ENCODE data around the gene TPST2. TPM values are rescaled to one million over a fixed set of nuclear protein-coding genes. Genes with fewer than 3 reads are reported as not detected.
"Not testable (repeated sequence)": the region's sequence is repeated elsewhere in the genome, so short reads cannot be mapped to it uniquely, and the experiment has no call there.

Gene TPST2
- total RNA-seq, 1 donor from 2014 or later = 78.8 TPM

GRCh38 chr22:26534171-26534855, 55.6 kb downstream of the TPST2 start:
- no peak for DNase-seq (ENCODE audit: low read depth in 2 of 2)

- no peak for DNase-seq (ENCODE audit: low read depth in 2 of 2)
These were observed 60.6 kb downstream of the TPST2 start for GRCh38 chr22:26529345-26529744.

GRCh38 chr22:26528518-26528917, 61.4 kb downstream of the TPST2 start:
- DNase-seq (ENCODE audit: low read depth in 2 of 2) = not testable (repeated sequence)

- no peak for DNase-seq (ENCODE audit: low read depth in 2 of 2)
These were observed 62.1 kb downstream of the TPST2 start for GRCh38 chr22:26527574-26528465.

GRCh38 chr22:26527167-26527566, 62.8 kb downstream of the TPST2 start:
- no peak for DNase-seq (ENCODE audit: low read depth in 2 of 2)

- no peak for DNase-seq (ENCODE audit: low read depth in 2 of 2)
These were observed 63.9 kb downstream of the TPST2 start for GRCh38 chr22:26525946-26526564.

GRCh38 chr22:26524870-26525269, 65.1 kb downstream of the TPST2 start:
- no peak for DNase-seq (ENCODE audit: low read depth in 2 of 2)

GRCh38 chr22:26522592-26522991, 67.3 kb downstream of the TPST2 start:
- DNase-seq (ENCODE audit: low read depth in 2 of 2) = no peak

- no peak for DNase-seq (ENCODE audit: low read depth in 2 of 2)
These were observed 67.9 kb downstream of the TPST2 start for GRCh38 chr22:26522012-26522411.

GRCh38 chr22:26517429-26517828, 72.5 kb downstream of the TPST2 start:
- no peak for DNase-seq (ENCODE audit: low read depth in 2 of 2)

GRCh38 chr22:26516503-26516902, 73.4 kb downstream of the TPST2 start:
- no peak for DNase-seq (ENCODE audit: low read depth in 2 of 2)

GRCh38 chr22:26515931-26516330, 74.0 kb downstream of the TPST2 start:
- DNase-seq (ENCODE audit: low read depth in 2 of 2) = no peak

GRCh38 chr22:26514419-26515161, 75.3 kb downstream of the TPST2 start:
- DNase-seq (ENCODE audit: low read depth in 2 of 2) = no peak

GRCh38 chr22:26513838-26514237, 76.1 kb downstream of the TPST2 start:
- no peak for DNase-seq (ENCODE audit: low read depth in 2 of 2)

- DNase-seq (ENCODE audit: low read depth in 2 of 2) = peak; percentile 95
These were observed 77.7 kb downstream of the TPST2 start, which contains the start of gene TFIP11 for GRCh38 chr22:26512149-26512793. TFIP11 (minus strand) TSS chr22:26512473; CDS start chr22:26510272, 2,201 bp downstream.

GRCh38 chr22:26508148-26508547, 81.8 kb downstream of the TPST2 start:
- no peak for DNase-seq (ENCODE audit: low read depth in 2 of 2)

- no peak for DNase-seq (ENCODE audit: low read depth in 2 of 2)
These were observed 86.2 kb downstream of the TPST2 start for GRCh38 chr22:26503758-26504157.

- DNase-seq (ENCODE audit: low read depth in 2 of 2) = peak; percentile 66 to 72
These were observed 87.0 kb downstream of the TPST2 start for GRCh38 chr22:26502688-26503561.

GRCh38 chr22:26501996-26502395, 87.9 kb downstream of the TPST2 start:
- no peak for DNase-seq (ENCODE audit: low read depth in 2 of 2)

- no peak for DNase-seq (ENCODE audit: low read depth in 2 of 2)
These were observed 90.7 kb downstream of the TPST2 start for GRCh38 chr22:26499188-26499703.
